Liver (tissue), 9 donors: ENCODE measurements around the gene CHEK2. TPM values are rescaled to one million over a fixed set of nuclear protein-coding genes. Genes with fewer than 3 reads are reported as not detected.

Experiments used
- DNase-seq: peaks from one replicate; pipeline ENCODE4 v3.0.0-alpha.2; 2017; ENCODE audit warnings: low spot score
- H3K27ac ChIP-seq, 2 donors: one replicate each; pipeline ENCODE4 v1.7.0; 2013; ENCODE audit warnings: inconsistent platforms in 2 of 2, low read length in 2 of 2, control low read depth in 1 of 2, low read depth in 1 of 2, mild to moderate bottlenecking in 1 of 2
- H3K27me3 ChIP-seq, 4 donors: one replicate each; pipeline versions ENCODE4 v1.6.1 to v1.7.0; 2013; ENCODE audit warnings: low read length in 3 of 4, inconsistent platforms in 1 of 4, mild to moderate bottlenecking in 1 of 4, moderate library complexity in 1 of 4; ENCODE audit not compliant: control insufficient read depth in 4 of 4, insufficient read depth in 4 of 4
- H3K36me3 ChIP-seq, 4 donors: one replicate each; pipeline versions ENCODE4 v1.6.1 to v1.7.0; 2013; ENCODE audit warnings: low read length in 3 of 4, mild to moderate bottlenecking in 3 of 4, low read depth in 1 of 4, moderate library complexity in 1 of 4; ENCODE audit not compliant: control insufficient read depth in 4 of 4, insufficient read depth in 3 of 4
- H3K4me1 ChIP-seq, 4 donors: one replicate each; pipeline versions ENCODE4 v1.6.1 to v1.7.0; 2013; ENCODE audit warnings: low read length in 3 of 4, mild to moderate bottlenecking in 3 of 4, moderate library complexity in 1 of 4; ENCODE audit not compliant: control insufficient read depth in 4 of 4, insufficient read depth in 4 of 4
- H3K4me3 ChIP-seq, 3 donors: one replicate each; pipeline versions ENCODE4 v1.6.1 to v1.7.0; 2013; ENCODE audit warnings: low read length in 3 of 3, control low read depth in 1 of 3, low read depth in 1 of 3, mild to moderate bottlenecking in 1 of 3
- H3K9ac ChIP-seq, 2 donors: one replicate each; pipeline ENCODE4 v1.7.0; 2013; ENCODE audit warnings: low read length in 2 of 2, mild to moderate bottlenecking in 2 of 2, moderate library complexity in 2 of 2, control low read depth in 1 of 2, low read depth in 1 of 2
- H3K9me3 ChIP-seq, 4 donors: one replicate each; pipeline versions ENCODE4 v1.6.1 to v1.7.0; 2013; ENCODE audit warnings: low read length in 3 of 4; ENCODE audit not compliant: control insufficient read depth in 4 of 4
- FOXA1 ChIP-seq: IDR thresholded peaks from 2 replicates; pipeline ENCODE4 v1.6.1; 2016; ENCODE audit warnings: antibody characterized with exemption
- FOXA2 ChIP-seq: IDR thresholded peaks from 2 replicates; pipeline ENCODE4 v1.6.1; 2016; ENCODE audit warnings: antibody characterized with exemption
- GABPA ChIP-seq, 2 donors: IDR thresholded peaks in 1 of 2; conservative IDR thresholded peaks in 1 of 2; 2 replicates each; pipeline ENCODE4 v1.6.1; 2016; ENCODE audit warnings: antibody characterized with exemption in 2 of 2, mild to moderate bottlenecking in 1 of 2, moderate library complexity in 1 of 2
- HNF4A ChIP-seq, 2 donors: conservative IDR thresholded peaks; 2 replicates each; pipeline ENCODE4 v1.6.1; 2016; ENCODE audit warnings: antibody characterized with exemption in 2 of 2, mild to moderate bottlenecking in 2 of 2
- HNF4G ChIP-seq: IDR thresholded peaks from 2 replicates; pipeline ENCODE4 v1.6.1; 2016; ENCODE audit warnings: antibody characterized with exemption
- JUND ChIP-seq, 2 donors: IDR thresholded peaks; 2 replicates each; pipeline ENCODE4 v1.6.1; 2016; ENCODE audit warnings: antibody characterized with exemption in 2 of 2
- NR2F2 ChIP-seq: IDR thresholded peaks from 2 replicates; pipeline ENCODE4 v1.6.1; 2016; ENCODE audit warnings: antibody characterized with exemption
- RAD21 ChIP-seq, 2 donors: IDR thresholded peaks; 2 replicates each; pipeline ENCODE4 v1.6.1; 2016; ENCODE audit warnings: antibody characterized with exemption in 2 of 2, mild to moderate bottlenecking in 2 of 2
- RXRA ChIP-seq, 2 donors: IDR thresholded peaks; 2 replicates each; pipeline ENCODE4 v1.6.1; 2017 to 2018; ENCODE audit warnings: antibody characterized with exemption in 2 of 2, mild to moderate bottlenecking in 1 of 2
- SP1 ChIP-seq: IDR thresholded peaks from 2 replicates; pipeline ENCODE4 v1.6.1; 2018; ENCODE audit warnings: antibody characterized with exemption, mild to moderate bottlenecking
- TAF1 ChIP-seq: conservative IDR thresholded peaks from 2 replicates; pipeline ENCODE4 v1.6.1; 2016; ENCODE audit warnings: antibody characterized with exemption, mild to moderate bottlenecking
- YY1 ChIP-seq: IDR thresholded peaks from 2 replicates; pipeline ENCODE4 v1.6.1; 2016; ENCODE audit warnings: antibody characterized with exemption, mild to moderate bottlenecking
- WGBS: extraction: QIAGEN DNeasy Blood & Tissue Kit; methylation state at CpG from one replicate; pipeline ENCODE4 v1.1.7; 2013; 5-methylcytosine and 5-hydroxymethylcytosine counted together
- polyA plus RNA-seq, 2 donors: library from polyadenylated mRNA; stranded (reverse) in 1 of 2; unstranded in 1 of 2; fragments of 200-250 nt in 1 of 2; fragments of >200 nt in 1 of 2; fragmentation: Nextera tagmentation in 1 of 2; extraction: Ambion mirVana in 1 of 2; gene quantifications; one replicate each; pipeline versions ENCODE4 v1.2.1 to v1.2.3, GENCODE V29; 2013 to 2015
- total RNA-seq, 2 donors: library from RNA; depleted of rRNA; stranded (reverse); fragments of >200 nt; gene quantifications; one replicate each; pipeline ENCODE4 v1.2.3, GENCODE V29; 2014
- TF ChIP-seq, protein P1 (sequence below): IDR thresholded peaks from 2 replicates; pipeline ENCODE4 v1.6.1; 2016; ENCODE audit warnings: antibody characterized with exemption
- TF ChIP-seq, protein P2 (sequence below): IDR thresholded peaks from 2 replicates; pipeline ENCODE4 v1.6.1; 2016; ENCODE audit warnings: antibody characterized with exemption, mild to moderate bottlenecking
- TF ChIP-seq, protein P3 (sequence below): fragments of 150-350 bp; IDR thresholded peaks from 2 replicates; pipeline ENCODE4 v1.5.1; 2017; ENCODE audit warnings: improper control_type of control experiment, low read depth, low read length; ENCODE audit not compliant: missing input control
- TF ChIP-seq, protein P4 (sequence below): IDR thresholded peaks from 2 replicates; pipeline ENCODE4 v1.6.1; 2016; ENCODE audit warnings: antibody characterized with exemption
- TF ChIP-seq, protein P5 (sequence below): IDR thresholded peaks from 2 replicates; pipeline ENCODE4 v1.6.1; 2016; ENCODE audit warnings: antibody characterized with exemption
- donor health status: healthy.
- donor health status: healthy.
- donor health status: healthy.
- donor health status: healthy.
- donor health status: healthy.

Gene CHEK2
- total and polyA plus RNA-seq, 4 donors: 1.4 to 10.6 (median 2.8) TPM

DNA sequence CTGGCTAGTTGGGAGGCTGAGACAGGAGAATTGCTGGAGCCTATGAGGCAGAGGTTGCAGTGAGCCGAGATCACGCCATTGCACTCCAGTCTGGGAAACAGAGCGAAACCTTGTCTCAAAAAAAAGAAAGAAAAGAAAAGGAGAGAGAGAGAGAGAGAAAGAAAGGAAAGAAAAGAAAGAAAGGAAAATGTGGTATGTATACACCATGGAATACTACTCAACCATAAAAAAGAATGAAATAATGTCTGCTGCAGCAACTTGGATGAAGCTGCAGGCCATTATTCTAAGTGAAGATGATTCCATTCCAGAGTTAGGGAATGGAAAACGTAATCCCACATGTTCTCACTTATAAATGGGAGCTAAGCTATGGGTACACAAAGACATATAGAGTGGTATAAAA, 92.8 kb downstream of the CHEK2 start:
- H3K27ac ChIP-seq: no peak overlapping the region
- H3K9me3 ChIP-seq: peaks cover 0 to 8% (median 0%) of the 10 kb centered on the region in 4 donors
- no peak for DNase-seq
- H3K4me3 ChIP-seq: no peak overlapping the region
- H3K4me1 ChIP-seq: no peaks in the 10 kb centered on the region
- no peak for TF ChIP-seq NR2F2
- TF ChIP-seq, protein P1, sequence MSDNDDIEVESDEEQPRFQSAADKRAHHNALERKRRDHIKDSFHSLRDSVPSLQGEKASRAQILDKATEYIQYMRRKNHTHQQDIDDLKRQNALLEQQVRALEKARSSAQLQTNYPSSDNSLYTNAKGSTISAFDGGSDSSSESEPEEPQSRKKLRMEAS: no peak
- TF ChIP-seq, protein P2, sequence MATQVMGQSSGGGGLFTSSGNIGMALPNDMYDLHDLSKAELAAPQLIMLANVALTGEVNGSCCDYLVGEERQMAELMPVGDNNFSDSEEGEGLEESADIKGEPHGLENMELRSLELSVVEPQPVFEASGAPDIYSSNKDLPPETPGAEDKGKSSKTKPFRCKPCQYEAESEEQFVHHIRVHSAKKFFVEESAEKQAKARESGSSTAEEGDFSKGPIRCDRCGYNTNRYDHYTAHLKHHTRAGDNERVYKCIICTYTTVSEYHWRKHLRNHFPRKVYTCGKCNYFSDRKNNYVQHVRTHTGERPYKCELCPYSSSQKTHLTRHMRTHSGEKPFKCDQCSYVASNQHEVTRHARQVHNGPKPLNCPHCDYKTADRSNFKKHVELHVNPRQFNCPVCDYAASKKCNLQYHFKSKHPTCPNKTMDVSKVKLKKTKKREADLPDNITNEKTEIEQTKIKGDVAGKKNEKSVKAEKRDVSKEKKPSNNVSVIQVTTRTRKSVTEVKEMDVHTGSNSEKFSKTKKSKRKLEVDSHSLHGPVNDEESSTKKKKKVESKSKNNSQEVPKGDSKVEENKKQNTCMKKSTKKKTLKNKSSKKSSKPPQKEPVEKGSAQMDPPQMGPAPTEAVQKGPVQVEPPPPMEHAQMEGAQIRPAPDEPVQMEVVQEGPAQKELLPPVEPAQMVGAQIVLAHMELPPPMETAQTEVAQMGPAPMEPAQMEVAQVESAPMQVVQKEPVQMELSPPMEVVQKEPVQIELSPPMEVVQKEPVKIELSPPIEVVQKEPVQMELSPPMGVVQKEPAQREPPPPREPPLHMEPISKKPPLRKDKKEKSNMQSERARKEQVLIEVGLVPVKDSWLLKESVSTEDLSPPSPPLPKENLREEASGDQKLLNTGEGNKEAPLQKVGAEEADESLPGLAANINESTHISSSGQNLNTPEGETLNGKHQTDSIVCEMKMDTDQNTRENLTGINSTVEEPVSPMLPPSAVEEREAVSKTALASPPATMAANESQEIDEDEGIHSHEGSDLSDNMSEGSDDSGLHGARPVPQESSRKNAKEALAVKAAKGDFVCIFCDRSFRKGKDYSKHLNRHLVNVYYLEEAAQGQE: no peak
- TF ChIP-seq RXRA (IDR thresholded peaks at IDR 0.05): no peak
- TF ChIP-seq, protein P3, sequence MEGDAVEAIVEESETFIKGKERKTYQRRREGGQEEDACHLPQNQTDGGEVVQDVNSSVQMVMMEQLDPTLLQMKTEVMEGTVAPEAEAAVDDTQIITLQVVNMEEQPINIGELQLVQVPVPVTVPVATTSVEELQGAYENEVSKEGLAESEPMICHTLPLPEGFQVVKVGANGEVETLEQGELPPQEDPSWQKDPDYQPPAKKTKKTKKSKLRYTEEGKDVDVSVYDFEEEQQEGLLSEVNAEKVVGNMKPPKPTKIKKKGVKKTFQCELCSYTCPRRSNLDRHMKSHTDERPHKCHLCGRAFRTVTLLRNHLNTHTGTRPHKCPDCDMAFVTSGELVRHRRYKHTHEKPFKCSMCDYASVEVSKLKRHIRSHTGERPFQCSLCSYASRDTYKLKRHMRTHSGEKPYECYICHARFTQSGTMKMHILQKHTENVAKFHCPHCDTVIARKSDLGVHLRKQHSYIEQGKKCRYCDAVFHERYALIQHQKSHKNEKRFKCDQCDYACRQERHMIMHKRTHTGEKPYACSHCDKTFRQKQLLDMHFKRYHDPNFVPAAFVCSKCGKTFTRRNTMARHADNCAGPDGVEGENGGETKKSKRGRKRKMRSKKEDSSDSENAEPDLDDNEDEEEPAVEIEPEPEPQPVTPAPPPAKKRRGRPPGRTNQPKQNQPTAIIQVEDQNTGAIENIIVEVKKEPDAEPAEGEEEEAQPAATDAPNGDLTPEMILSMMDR: no peak
- TF ChIP-seq, protein P4, sequence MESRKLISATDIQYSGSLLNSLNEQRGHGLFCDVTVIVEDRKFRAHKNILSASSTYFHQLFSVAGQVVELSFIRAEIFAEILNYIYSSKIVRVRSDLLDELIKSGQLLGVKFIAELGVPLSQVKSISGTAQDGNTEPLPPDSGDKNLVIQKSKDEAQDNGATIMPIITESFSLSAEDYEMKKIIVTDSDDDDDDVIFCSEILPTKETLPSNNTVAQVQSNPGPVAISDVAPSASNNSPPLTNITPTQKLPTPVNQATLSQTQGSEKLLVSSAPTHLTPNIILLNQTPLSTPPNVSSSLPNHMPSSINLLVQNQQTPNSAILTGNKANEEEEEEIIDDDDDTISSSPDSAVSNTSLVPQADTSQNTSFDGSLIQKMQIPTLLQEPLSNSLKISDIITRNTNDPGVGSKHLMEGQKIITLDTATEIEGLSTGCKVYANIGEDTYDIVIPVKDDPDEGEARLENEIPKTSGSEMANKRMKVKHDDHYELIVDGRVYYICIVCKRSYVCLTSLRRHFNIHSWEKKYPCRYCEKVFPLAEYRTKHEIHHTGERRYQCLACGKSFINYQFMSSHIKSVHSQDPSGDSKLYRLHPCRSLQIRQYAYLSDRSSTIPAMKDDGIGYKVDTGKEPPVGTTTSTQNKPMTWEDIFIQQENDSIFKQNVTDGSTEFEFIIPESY: no peak
- no peak for TF ChIP-seq YY1
- no peak for TF ChIP-seq JUND (IDR thresholded peaks at IDR 0.05)
- TF ChIP-seq HNF4G: no peak
- no peak for TF ChIP-seq HNF4A (conservative IDR thresholded peaks at IDR 0.05)
- TF ChIP-seq FOXA1: no peak
- no peak for TF ChIP-seq SP1
- no peak for TF ChIP-seq RAD21 (IDR thresholded peaks at IDR 0.05)
- TF ChIP-seq GABPA (IDR thresholded peaks at IDR 0.05 in 1 of 2, conservative IDR thresholded peaks at IDR 0.05 in 1 of 2): no peak
- 94% methylated on average over 4 of the region's 4 CpGs for WGBS
- no peak overlapping the region for H3K9ac ChIP-seq
- peaks cover 0 to 3% (median 0%) of the 10 kb centered on the region in 4 donors for H3K36me3 ChIP-seq
- H3K27me3 ChIP-seq: no peaks in the 10 kb centered on the region

DNA sequence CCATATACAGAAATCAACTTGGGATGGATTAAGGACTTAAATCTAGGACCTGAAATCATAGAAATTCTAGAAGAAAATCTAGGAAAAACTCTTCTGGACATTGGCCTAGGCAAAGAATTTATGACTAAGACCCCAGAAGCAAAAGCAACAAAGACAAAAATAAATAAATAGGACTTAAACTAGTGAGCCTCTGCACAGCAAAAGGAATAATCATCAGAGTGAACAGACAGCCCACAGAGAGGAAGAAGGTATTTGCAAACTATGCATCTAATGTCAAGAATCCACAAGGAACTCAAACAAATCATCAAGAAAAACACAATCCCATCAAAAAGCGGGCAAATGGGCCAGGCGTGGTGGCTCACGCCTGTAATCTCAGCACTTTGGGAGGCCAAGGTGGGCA, 94.4 kb downstream of the CHEK2 start:
- DNase-seq: no peak
- Histone ChIP-seq H3K36me3 (no peaks in the 10 kb centered on the region), H3K4me1 (no peaks in the 10 kb centered on the region), H3K27me3 (no peaks in the 10 kb centered on the region), H3K9me3 (no peaks in the 10 kb centered on the region), H3K4me3 (no peak overlapping the region), H3K9ac (no peak overlapping the region), H3K27ac (no peak overlapping the region)
- WGBS: 99% methylated on average over 3 of the region's 3 CpGs
- TF ChIP-seq GABPA (IDR thresholded peaks at IDR 0.05 in 1 of 2, conservative IDR thresholded peaks at IDR 0.05 in 1 of 2): no peak
- TF ChIP-seq, protein P5, sequence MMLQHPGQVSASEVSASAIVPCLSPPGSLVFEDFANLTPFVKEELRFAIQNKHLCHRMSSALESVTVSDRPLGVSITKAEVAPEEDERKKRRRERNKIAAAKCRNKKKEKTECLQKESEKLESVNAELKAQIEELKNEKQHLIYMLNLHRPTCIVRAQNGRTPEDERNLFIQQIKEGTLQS: no peak
- TF ChIP-seq, protein P2: no peak
- TF ChIP-seq HNF4A (conservative IDR thresholded peaks at IDR 0.05): no peak
- no peak for TF ChIP-seq FOXA2
- TF ChIP-seq RAD21 (IDR thresholded peaks at IDR 0.05): no peak
- TF ChIP-seq FOXA1: no peak
- no peak for TF ChIP-seq JUND (IDR thresholded peaks at IDR 0.05)
- TF ChIP-seq YY1: no peak
- no peak for TF ChIP-seq NR2F2
- TF ChIP-seq, protein P3: no peak
- no peak for TF ChIP-seq TAF1
